ENCODE results near the gene RCBTB1. TPM values are rescaled to one million over a fixed set of nuclear protein-coding genes. Genes with fewer than 3 reads are reported as not detected.

The RCBTB1 gene
- total and polyA plus RNA-seq, 2 donors (not counting 3 experiments of a cell fraction or from before 2014, with no cell fraction given), result 12.1 to 23.8 TPM

DNA sequence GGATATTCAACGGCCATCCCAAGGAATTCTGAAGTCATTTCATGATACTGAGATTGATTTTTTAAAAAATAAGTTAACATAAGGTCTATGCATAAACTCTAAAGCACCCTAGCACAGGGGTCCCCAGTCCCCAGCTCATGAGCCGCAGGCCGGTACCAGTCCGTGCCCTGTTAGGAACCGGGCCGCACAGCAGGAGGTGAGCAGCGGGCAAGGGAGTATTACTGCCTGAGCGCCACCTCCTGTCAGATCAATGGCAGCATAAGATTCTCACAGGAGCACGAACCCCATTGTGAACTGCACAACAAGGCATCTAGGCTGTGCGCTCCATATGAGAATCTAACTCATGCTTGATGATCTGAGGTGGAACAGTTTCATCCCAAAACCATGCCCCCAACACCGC is 31.0 kb downstream of the RCBTB1 start:
- H2AFZ ChIP-seq (ENCODE audit: low read depth, low read length), result no peak overlapping the region
- ChIA-PET CTCF (interaction anchor here (1.0 kb wide), 1 partner anchor 9 kb away, joined by 4 read pairs; no protein-coding TSS in a partner anchor), POLR2A (no interaction called here)
- no peaks in the 10 kb centered on the region for H3K27me3 ChIP-seq (ENCODE audit: control insufficient read depth in 2 of 2, insufficient read depth in 2 of 2, low read length in 2 of 2)
- no TSS peak for BruUV-seq (replicated peaks)
- H3K4me2 ChIP-seq (ENCODE audit: insufficient read depth, low read length), result no peak overlapping the region
- H3K9me1 ChIP-seq (replicated peaks; ENCODE audit: control insufficient read depth, extremely low read depth, insufficient read depth, low read length), result no peaks in the 10 kb centered on the region
- TF ChIP-seq GATA2 (IDR thresholded peaks at IDR 0.05; ENCODE audit: insufficient read depth, insufficient read length, low read depth, low read length) (no peak), FOS (IDR thresholded peaks at IDR 0.05; ENCODE audit: borderline replicate concordance, insufficient read depth, low read length) (no peak)
- no peaks in the 10 kb centered on the region for H3K9me3 ChIP-seq (replicated peaks; ENCODE audit: control insufficient read depth, insufficient read depth, low read length)
- H3K79me2 ChIP-seq (ENCODE audit: control insufficient read depth, insufficient read depth, low read length), result no peaks in the 10 kb centered on the region
- no peak overlapping the region for H3K4me3 ChIP-seq (replicated peaks in 1 of 3; ENCODE audit: insufficient read depth in 1 of 3, low read depth in 1 of 3, low read length in 3 of 3)
- H3K4me1 ChIP-seq (ENCODE audit: control insufficient read depth, extremely low read depth, insufficient read depth, low read length), result no peaks in the 10 kb centered on the region
- peaks cover 6 to 16% of the 10 kb centered on the region in 2 experiments for H3K36me3 ChIP-seq (ENCODE audit: control insufficient read depth in 2 of 2, extremely low read depth in 1 of 2, insufficient read depth in 2 of 2, low read length in 2 of 2)
- DNase-seq (ENCODE audit: low read depth, low spot score) (no peak), FAIRE-seq (no peak)
- H3K27ac ChIP-seq (ENCODE audit: insufficient read depth, low read depth, low read length), result no peak overlapping the region
- intact Hi-C loops (cut with micrococcal nuclease), result no loop called here
- dilution Hi-C loops (cut with MboI; ENCODE audit: extremely low pct_ligation_motif_present, low sequenced_read_pairs), result no loop called here
- H3K9ac ChIP-seq (replicated peaks; ENCODE audit: extremely low read depth, insufficient read depth, low read length), result no peak overlapping the region
- no peaks in the 10 kb centered on the region for H4K20me1 ChIP-seq (replicated peaks; ENCODE audit: control insufficient read depth, extremely low read depth, insufficient read depth, low read length)

DNA sequence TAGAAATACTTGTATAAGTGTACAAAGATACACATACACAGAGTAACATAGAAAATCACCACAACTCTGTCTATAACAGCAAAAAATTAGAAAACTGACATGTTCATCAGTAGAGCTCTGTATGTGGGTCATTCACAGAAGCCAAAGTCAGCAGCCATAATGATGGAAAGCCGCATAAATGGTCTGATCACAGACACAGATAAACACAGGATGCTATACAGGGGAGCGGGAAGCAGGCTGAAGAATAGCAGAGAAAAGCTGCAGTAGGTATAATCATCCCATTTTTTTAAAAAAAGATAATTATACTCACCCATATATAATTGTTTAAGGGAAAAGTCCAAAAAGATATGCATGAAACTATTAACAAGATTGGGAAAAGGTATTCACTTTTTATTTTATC is 31.5 kb downstream of the RCBTB1 start:
- DNase-seq (ENCODE audit: low read depth, low spot score) (no peak), FAIRE-seq (no peak)
- no peak for TF ChIP-seq FOS (IDR thresholded peaks at IDR 0.05; ENCODE audit: borderline replicate concordance, insufficient read depth, low read length)
- TF ChIP-seq GATA2 (IDR thresholded peaks at IDR 0.05; ENCODE audit: insufficient read depth, insufficient read length, low read depth, low read length), result no peak
- TF ChIP-seq, protein P1, sequence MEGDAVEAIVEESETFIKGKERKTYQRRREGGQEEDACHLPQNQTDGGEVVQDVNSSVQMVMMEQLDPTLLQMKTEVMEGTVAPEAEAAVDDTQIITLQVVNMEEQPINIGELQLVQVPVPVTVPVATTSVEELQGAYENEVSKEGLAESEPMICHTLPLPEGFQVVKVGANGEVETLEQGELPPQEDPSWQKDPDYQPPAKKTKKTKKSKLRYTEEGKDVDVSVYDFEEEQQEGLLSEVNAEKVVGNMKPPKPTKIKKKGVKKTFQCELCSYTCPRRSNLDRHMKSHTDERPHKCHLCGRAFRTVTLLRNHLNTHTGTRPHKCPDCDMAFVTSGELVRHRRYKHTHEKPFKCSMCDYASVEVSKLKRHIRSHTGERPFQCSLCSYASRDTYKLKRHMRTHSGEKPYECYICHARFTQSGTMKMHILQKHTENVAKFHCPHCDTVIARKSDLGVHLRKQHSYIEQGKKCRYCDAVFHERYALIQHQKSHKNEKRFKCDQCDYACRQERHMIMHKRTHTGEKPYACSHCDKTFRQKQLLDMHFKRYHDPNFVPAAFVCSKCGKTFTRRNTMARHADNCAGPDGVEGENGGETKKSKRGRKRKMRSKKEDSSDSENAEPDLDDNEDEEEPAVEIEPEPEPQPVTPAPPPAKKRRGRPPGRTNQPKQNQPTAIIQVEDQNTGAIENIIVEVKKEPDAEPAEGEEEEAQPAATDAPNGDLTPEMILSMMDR (IDR thresholded peaks at IDR 0.05; ENCODE audit: extremely low read depth in 1 of 2, insufficient read depth in 1 of 2, low read depth in 1 of 2, low read length in 2 of 2), result no peak
- TF ChIP-seq, protein P2, sequence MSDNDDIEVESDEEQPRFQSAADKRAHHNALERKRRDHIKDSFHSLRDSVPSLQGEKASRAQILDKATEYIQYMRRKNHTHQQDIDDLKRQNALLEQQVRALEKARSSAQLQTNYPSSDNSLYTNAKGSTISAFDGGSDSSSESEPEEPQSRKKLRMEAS (IDR thresholded peaks at IDR 0.05; ENCODE audit: insufficient read depth, insufficient read length), result no peak
- TF ChIP-seq MYC (IDR thresholded peaks at IDR 0.05; ENCODE audit: low read depth, low read length), result no peak
- TF ChIP-seq POLR2AphosphoS5 (IDR thresholded peaks at IDR 0.05; ENCODE audit: insufficient read depth, low read depth, low read length), result no peak
- no peak for TF ChIP-seq POLR2A (IDR thresholded peaks at IDR 0.05; ENCODE audit: low read depth, low read length)
- no peak for TF ChIP-seq EZH2 (IDR thresholded peaks at IDR 0.05; ENCODE audit: borderline replicate concordance, low read depth, low read length, severe bottlenecking)
- no peak for TF ChIP-seq JUN (IDR thresholded peaks at IDR 0.05; ENCODE audit: borderline replicate concordance, insufficient read depth, insufficient read length, low read depth)
- H3K4me2 ChIP-seq (ENCODE audit: insufficient read depth, low read length), result no peak overlapping the region
- no peak overlapping the region for H3K4me3 ChIP-seq (replicated peaks in 1 of 3; ENCODE audit: insufficient read depth in 1 of 3, low read depth in 1 of 3, low read length in 3 of 3)
- no peak overlapping the region for H2AFZ ChIP-seq (ENCODE audit: low read depth, low read length)
- dilution Hi-C loops (cut with MboI; ENCODE audit: extremely low pct_ligation_motif_present, low sequenced_read_pairs) (no loop called here), intact Hi-C loops (cut with micrococcal nuclease) (no loop called here)
- H4K20me1 ChIP-seq (replicated peaks; ENCODE audit: control insufficient read depth, extremely low read depth, insufficient read depth, low read length), result no peaks in the 10 kb centered on the region
- H3K9me3 ChIP-seq (replicated peaks; ENCODE audit: control insufficient read depth, insufficient read depth, low read length), result no peaks in the 10 kb centered on the region
- ChIA-PET POLR2A (no interaction called here), CTCF (no interaction called here)
- no TSS peak for BruUV-seq (replicated peaks)
- H3K36me3 ChIP-seq (ENCODE audit: control insufficient read depth in 2 of 2, extremely low read depth in 1 of 2, insufficient read depth in 2 of 2, low read length in 2 of 2), result peaks cover 6 to 17% of the 10 kb centered on the region in 2 experiments
- no peak overlapping the region for H3K9ac ChIP-seq (replicated peaks; ENCODE audit: extremely low read depth, insufficient read depth, low read length)
- H3K27me3 ChIP-seq (ENCODE audit: control insufficient read depth in 2 of 2, insufficient read depth in 2 of 2, low read length in 2 of 2), result no peaks in the 10 kb centered on the region
- H3K27ac ChIP-seq (ENCODE audit: insufficient read depth, low read depth, low read length), result no peak overlapping the region
- H3K9me1 ChIP-seq (replicated peaks; ENCODE audit: control insufficient read depth, extremely low read depth, insufficient read depth, low read length), result no peaks in the 10 kb centered on the region
- no peaks in the 10 kb centered on the region for H3K4me1 ChIP-seq (ENCODE audit: control insufficient read depth, extremely low read depth, insufficient read depth, low read length)
- no peaks in the 10 kb centered on the region for H3K79me2 ChIP-seq (ENCODE audit: control insufficient read depth, insufficient read depth, low read length)
